HG03066 (cell line): ENCODE data around the gene BCCIP.

Experiments used
- ATAC-seq: cut with Tn5 transposase; IDR thresholded peaks from one replicate; pipeline ENCODE4 v1.9.1; 2021; ENCODE audit warnings: low read depth; ENCODE audit not compliant: unreplicated experiment

BCCIP gene

GRCh38 chr10:125840955-125841354, 17.6 kb downstream of the BCCIP start:
- ATAC-seq: no peak

- ATAC-seq: no peak
These were observed 20.4 kb downstream of the BCCIP start for GRCh38 chr10:125843603-125844329.

GRCh38 chr10:125844751-125845221, 21.4 kb downstream of the BCCIP start:
- ATAC-seq: no peak

GRCh38 chr10:125845617-125846016, 22.3 kb downstream of the BCCIP start:
- no peak for ATAC-seq

GRCh38 chr10:125846894-125847293, 23.5 kb downstream of the BCCIP start:
- ATAC-seq: no peak

GRCh38 chr10:125848371-125848770, 25.0 kb downstream of the BCCIP start:
- no peak for ATAC-seq

- no peak for ATAC-seq
These were observed 25.5 kb downstream of the BCCIP start for GRCh38 chr10:125848857-125849256.

GRCh38 chr10:125849448-125849847, 26.1 kb downstream of the BCCIP start:
- no peak for ATAC-seq

- no peak for ATAC-seq
These were observed 27.7 kb downstream of the BCCIP start for GRCh38 chr10:125850766-125851731.

GRCh38 chr10:125852487-125852886, 29.1 kb downstream of the BCCIP start:
- no peak for ATAC-seq

GRCh38 chr10:125857185-125857760, 33.9 kb downstream of the BCCIP start:
- ATAC-seq: no peak

- ATAC-seq: no peak
These were observed 35.9 kb downstream of the BCCIP start for GRCh38 chr10:125859128-125859817.

GRCh38 chr10:125865120-125865519, 41.8 kb downstream of the BCCIP start:
- no peak for ATAC-seq

- no peak for ATAC-seq
These were observed 43.2 kb downstream of the BCCIP start for GRCh38 chr10:125866421-125867029.

- ATAC-seq: no peak
These were observed 45.1 kb downstream of the BCCIP start for GRCh38 chr10:125868372-125868975.

- no peak for ATAC-seq
These were observed 48.0 kb downstream of the BCCIP start for GRCh38 chr10:125871338-125871737.

- ATAC-seq: no peak
These were observed 55.9 kb downstream of the BCCIP start for GRCh38 chr10:125878957-125879835.

- no peak for ATAC-seq
These were observed 57.4 kb downstream of the BCCIP start for GRCh38 chr10:125880719-125881118.

GRCh38 chr10:125881192-125881591, 57.8 kb downstream of the BCCIP start, which contains the start of gene DHX32:
TSS of gene DHX32 (minus strand) at chr10:125881292. CDS start at chr10:125880824, 468 bp downstream.
- ATAC-seq: no peak
